Breast epithelium (tissue), 3 donors: ENCODE data around the gene PIN1.

Source experiments
- CTCF ChIP-seq, 3 donors: fragments of 450-650 bp; IDR thresholded peaks; one replicate each; pipeline ENCODE4 v1.5.1; 2016 to 2017; ENCODE audit warnings: antibody characterized with exemption in 3 of 3, mild to moderate bottlenecking in 3 of 3, moderate library complexity in 3 of 3
- POLR2AphosphoS5 ChIP-seq, 3 donors: sonication (generic); formaldehyde crosslinking; IDR thresholded peaks; one replicate each; pipeline ENCODE4 v1.6.1; 2017; ENCODE audit warnings: antibody characterized with exemption in 3 of 3

GRCh38 chr19:9838324-9838723, 3.2 kb downstream of the PIN1 start:
- TF ChIP-seq CTCF (IDR thresholded peaks at IDR 0.05) (no peak), POLR2AphosphoS5 (IDR thresholded peaks at IDR 0.05) (no peak)
